HK-2 (cell line): ENCODE results near the gene DDX60.

ENCODE experiments used
- DNase-seq: peaks from one replicate; pipeline ENCODE4 v3.0.0-alpha.2; 2018; ENCODE audit not compliant: unreplicated experiment

The DDX60 gene

DNA sequence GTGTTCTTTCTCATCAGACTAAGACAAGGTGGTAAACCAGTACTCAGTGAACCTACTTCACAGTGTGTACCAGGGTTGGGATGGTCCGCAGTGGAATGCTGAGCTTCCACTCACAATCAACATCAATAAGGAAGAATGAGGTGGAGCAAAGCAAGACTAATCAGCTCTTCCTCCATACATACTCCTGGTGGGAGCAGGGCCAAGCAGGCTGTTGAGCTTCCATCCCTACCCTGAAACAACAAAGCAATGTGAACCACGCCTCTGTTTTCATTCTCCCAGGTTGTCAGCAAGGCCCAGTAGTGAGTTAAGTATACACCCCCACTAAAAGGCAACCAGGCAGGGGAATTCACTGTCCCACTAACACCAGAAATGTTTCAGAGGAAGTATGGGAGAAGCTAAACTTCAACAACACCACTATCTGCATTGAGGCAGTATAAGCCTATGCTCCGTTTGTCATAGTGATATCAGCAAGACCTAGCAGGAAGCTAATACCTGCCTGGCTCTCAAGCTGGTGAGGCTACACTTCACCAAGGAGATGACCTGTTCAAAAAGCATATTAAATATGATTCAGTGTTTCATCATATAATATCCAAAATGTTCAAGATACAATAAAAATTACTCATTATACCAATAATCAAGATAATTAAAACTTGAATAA lies 109.5 kb downstream of the DDX60 start:
- DNase-seq, result no peak

DNA sequence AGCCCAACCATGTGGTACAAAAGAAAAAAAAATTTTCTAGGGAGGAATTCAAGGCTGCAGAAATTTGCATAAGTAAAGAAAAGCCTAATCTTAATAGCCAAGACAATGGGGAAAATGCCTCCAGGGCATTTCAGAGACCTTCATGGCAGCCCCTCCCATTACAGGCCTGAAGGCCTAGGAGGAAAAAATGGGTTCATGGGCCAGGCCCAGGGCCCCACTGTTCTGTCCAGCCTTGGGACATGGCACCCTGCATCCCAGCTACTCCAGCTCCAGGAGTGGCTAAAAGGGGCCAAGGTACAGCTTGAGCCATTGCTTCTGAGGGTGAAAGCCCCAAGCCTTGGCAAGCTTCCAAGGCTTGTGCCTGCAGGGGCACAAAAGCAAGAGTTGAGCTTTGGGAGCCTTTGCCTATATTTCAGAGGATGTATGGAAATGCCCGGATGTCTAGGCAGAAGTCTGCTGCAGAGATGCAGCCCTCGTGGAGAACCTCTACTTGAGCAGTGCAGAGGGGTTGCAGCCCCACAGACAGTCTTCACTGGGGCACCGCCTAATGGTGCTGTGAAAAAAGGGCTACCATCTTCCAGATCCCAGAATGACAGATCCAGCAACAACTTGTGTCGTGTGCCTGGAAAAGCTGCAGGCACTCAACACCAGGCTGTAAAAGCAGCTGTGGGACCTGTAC lies 115.2 kb downstream of the DDX60 start:
- no peak for DNase-seq

DNA sequence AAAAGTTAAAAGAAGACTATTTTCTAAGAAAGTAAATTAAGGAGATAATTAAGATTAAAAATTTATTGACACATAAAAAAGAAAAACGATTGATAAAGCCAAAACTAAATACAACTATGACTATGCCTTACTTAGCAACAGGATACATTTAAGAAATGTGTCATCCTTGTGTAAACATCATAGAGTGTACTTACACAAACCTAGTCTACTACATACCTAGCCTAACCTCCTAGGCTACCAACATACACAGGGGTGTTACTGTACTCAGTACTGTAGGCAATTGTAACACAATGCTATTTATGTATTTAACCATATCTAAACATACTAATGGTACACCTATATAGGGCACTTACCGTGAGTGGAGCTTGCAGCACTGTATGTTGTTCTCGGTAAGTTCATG lies 117.9 kb downstream of the DDX60 start:
- no peak for DNase-seq

DNA sequence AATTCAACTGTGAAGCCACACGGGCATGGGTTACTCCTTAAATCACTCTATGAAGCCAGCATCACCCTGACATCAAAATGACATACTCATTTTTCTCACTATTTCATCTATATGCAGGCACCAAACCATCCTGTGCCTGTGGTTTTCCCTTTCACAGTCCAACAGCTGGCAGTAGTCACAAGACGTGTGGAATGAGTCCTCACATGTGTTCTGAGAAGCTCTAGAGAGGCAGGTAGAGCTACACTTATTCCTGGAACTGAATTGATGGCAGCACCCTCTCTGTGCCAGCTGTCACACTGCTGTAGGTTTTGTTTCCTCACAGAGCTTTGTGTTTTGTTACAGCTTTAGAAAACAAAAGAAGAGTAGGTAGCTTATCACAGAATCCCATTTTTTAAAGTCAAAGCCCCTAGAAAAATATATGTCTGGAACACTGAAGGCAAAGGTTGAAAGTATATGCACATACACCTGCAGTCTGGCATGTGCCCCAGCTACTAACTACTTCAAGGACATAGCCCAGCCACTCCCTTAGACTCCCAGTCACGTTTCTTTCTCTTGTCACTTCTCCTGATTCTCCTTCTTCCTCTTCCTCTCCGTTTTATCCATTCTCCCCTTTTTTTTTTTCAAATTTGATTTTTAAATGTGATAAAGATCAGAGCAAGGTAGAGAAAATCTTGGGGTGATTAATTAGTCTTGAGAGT lies 119.1 kb downstream of the DDX60 start:
- DNase-seq, result no peak

DNA sequence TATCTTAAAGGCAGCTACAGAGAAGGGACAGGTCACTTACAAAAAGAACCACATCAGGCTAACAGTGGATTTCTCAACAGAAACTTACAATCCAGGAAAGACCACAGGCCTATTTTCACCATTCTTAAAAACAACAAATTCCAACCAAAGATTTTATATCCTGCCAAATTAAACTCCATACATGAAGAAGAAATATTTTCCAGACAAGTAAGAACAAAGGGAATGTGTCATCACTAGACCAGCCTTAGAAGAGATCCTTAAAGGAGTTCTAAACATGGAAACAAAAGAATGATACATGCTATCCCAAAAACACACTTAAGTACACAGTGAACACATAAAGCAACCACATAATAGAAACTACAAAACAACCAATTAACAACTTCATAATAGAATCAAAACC lies 120.6 kb downstream of the DDX60 start:
- DNase-seq, result no peak

DNA sequence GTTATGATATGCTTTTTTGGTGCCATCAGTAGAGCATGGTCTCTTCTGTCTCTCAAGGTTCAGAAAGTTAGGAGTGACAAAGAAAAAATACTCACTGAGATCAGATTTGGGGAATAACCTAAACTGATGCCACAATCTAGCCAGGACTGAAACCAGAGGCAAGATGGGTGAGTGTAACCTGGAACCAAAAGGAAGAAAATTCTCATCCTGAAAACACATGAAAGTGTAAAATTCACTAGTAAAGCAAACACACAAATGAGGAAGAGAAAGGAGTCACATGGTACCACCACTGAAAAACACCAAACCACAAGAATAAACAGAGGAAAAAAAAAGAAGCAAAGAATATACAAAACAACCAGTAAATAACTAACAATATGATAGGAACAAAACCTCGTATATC lies 129.8 kb downstream of the DDX60 start:
- no peak for DNase-seq

DNA sequence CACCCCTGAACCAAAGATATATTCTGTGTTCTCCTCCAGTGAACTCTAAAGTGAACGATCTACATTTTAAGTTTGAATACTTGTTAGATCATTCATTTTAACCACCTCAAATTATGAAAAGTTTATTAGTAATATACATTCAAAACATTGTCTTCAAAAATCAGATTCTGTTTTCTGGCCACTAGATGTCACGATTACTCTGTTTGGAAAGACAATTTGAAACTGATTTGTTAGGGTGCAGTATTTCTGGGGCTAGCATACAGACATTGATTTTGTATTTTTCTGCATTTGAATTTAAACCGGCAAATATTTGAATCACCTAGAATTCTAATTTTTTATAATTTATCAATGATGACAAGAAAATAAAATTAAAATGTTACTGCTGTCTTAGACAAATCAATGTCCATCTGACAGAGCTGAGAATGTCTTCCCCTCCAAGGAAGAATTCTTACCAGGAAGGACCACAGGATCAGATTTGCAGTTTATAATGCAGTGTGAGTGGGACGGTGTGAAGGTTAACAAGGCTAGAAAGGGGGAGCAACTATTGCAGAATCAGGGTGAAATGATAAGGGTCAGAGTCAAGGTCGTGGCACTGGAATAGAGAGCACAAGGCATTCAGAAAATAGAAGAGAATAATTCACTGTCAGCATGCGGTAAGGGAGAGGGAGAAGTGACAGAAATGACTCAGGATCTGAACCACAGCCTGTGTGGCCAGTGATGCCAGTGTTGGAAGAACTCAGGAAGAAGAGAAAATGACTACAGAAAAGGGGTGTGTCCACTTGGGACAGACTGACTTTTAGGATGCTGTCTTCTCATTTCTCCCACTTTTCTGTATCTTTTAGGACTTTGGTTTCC lies 134.6 kb downstream of the DDX60 start:
- DNase-seq, result peak; percentile 21

DNA sequence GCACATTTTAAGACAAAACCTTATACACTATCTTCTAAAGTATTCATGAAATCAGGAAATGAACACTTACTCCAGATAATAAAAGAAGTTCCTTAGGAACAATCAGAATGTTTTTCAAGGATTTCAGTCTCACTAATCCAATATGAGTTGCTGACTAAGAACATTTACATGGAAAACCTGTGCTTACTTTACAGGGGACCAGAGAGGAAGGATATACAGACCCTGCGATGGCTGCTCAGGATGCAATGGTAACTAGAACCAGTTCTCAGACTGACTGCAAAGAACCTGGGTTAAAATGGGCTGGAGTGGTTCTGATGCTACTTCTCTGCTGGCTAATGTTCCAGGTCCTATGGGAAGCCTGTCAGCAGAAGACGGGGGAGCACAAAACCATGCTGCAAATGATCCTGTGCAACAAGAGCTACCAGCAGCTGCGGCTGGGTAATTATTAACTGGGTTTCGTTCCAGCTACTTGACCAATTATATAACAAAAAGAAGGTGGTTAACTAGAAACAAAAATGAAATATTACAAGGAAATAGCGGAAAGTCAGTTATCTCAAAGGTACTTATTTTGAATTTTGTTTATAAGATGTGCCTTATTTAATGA lies 140.9 kb downstream of the DDX60 start:
- peak; percentile 12 for DNase-seq

DNA sequence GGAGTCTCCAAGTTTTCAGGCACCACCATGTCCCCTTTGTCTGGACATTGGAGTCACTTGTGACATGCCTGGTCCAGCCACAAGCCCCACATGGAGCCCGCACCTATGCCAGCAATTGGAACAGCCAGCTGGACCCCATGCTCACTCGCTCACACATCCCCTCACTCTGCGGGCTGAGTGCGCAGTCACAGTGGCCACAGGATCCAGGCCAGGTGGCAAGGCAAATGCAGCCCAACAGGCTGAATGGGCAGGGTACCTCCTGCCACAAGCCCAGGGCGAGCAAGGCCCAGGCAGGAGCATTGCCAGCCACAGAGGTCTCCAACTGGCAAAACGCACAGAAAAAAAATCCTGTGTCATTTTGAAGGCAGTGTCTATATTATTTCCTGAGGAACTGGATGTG lies 144.2 kb downstream of the DDX60 start:
- no peak for DNase-seq

DNA sequence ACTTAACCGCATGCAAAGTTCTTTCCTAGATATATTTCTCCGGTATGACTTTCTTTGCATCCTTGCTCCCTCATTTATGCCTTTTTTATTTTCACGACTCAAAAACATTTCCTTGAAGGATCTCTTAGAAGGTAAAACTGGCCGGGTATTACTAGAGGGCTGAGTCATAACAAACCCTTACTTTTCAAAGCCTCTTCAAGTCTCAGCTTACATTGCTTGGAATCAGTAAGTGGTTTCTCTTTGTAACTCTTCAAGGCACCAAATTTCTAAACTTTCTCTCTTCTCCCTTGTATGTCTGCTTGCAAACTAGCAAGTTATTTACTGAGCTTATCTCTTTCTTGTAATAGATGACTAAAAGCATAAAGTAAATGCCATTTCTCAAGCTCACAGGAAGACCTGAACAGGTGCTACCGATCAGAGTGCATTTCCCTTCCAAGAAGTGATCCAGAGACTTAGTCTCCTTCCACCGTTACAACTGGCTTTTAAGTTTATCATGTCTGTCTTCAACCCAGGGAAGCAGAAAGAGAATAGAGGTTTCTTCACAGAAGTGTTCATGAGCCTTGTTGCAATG lies 150.8 kb downstream of the DDX60 start:
- DNase-seq, result no peak
